ENCODE results near the gene UGT3A2.

GRCh38 chr5:36066540-36067210, at the start of gene UGT3A2:
- no peak for TF ChIP-seq CTCF (IDR thresholded peaks at IDR 0.05)
- no peak for TF ChIP-seq POLR2A (IDR thresholded peaks at IDR 0.05)

Data from prostate gland (tissue), 2 donors.